Caco-2 (cell line): ENCODE measurements around the gene PRCD. TPM values are rescaled to one million over a fixed set of nuclear protein-coding genes. Genes with fewer than 3 reads are reported as not detected.

Experiments used
- BruUV-seq: library from RNA; stranded (reverse); fragments of 400-500 nt; replicated peaks from 2 replicates; lab custom pipeline; 2021; lab: Mats Ljungman, UMichigan
- CTCF ChIA-PET: fragments of 300-600 bp; sonication (Branson Sonifier 250); formaldehyde crosslinking; loops from one replicate; lab custom pipeline; 2022; ENCODE audit warnings: antibody characterized with exemption; lab: Charles Lee
- POLR2A ChIA-PET: fragments of 300-600 bp; sonication (Branson Sonifier 250); formaldehyde crosslinking; loops from one replicate; lab custom pipeline; 2022; ENCODE audit warnings: antibody characterized with exemption; lab: Charles Lee
- DNase-seq, 2 experiments: peaks; one replicate each; pipeline versions ENCODE4 v3.0.0 to v3.0.0-alpha.2; 2020 to 2022
- H3K27me3 ChIP-seq: replicated peaks from 2 replicates; pipeline ENCODE4 v1.6.0; 2011; ENCODE audit warnings: low read length; ENCODE audit not compliant: control insufficient read depth, insufficient read depth
- H3K36me3 ChIP-seq: 2 replicates; pipeline ENCODE4 v1.5.1; 2011; ENCODE audit warnings: low read length; ENCODE audit not compliant: control insufficient read depth, insufficient read depth
- H3K4me1 ChIP-seq: fragments of 250-450 bp; sonication (Bioruptor Pico); 2 replicates; pipeline ENCODE4 v1.5.1; 2020; ENCODE audit warnings: mild to moderate bottlenecking
- H3K4me3 ChIP-seq: 2 replicates; pipeline ENCODE4 v1.5.1; 2011; ENCODE audit warnings: low read depth, mild to moderate bottlenecking, control low read depth, low read length
- H3K9me3 ChIP-seq: fragments of 250-450 bp; sonication (Bioruptor Pico); 2 replicates; pipeline ENCODE4 v1.5.1; 2020; ENCODE audit warnings: mild to moderate bottlenecking, moderate library complexity
- H3K27ac Mint-ChIP-seq: one replicate; pipeline ENCODE4 v1.8.0; 2022; ENCODE audit warnings: mixed read lengths; ENCODE audit not compliant: unreplicated experiment
- H3K27me3 Mint-ChIP-seq: one replicate; pipeline ENCODE4 v1.8.0; 2022; ENCODE audit warnings: mixed read lengths; ENCODE audit not compliant: insufficient read depth, unreplicated experiment
- H3K36me3 Mint-ChIP-seq: one replicate; pipeline ENCODE4 v1.8.0; 2022; ENCODE audit warnings: mild to moderate bottlenecking, mixed read lengths; ENCODE audit not compliant: insufficient read depth, unreplicated experiment
- H3K4me1 Mint-ChIP-seq: one replicate; pipeline ENCODE4 v1.8.0; 2022; ENCODE audit warnings: low read depth, mixed read lengths; ENCODE audit not compliant: unreplicated experiment
- H3K4me3 Mint-ChIP-seq: one replicate; pipeline ENCODE4 v1.8.0; 2022; ENCODE audit warnings: mild to moderate bottlenecking, moderate library complexity, mixed read lengths; ENCODE audit not compliant: unreplicated experiment
- H3K9me3 Mint-ChIP-seq: one replicate; pipeline ENCODE4 v1.8.0; 2022; ENCODE audit warnings: mixed read lengths; ENCODE audit not compliant: unreplicated experiment
- CTCF ChIP-seq, 2 experiments: fragments of 200-600 bp in 1 of 2; IDR thresholded peaks; 1 replicate in 1 of 2; 2 replicates in 1 of 2; pipeline versions ENCODE4 v1.5.1 to v1.8.0; 2011 to 2022; ENCODE audit warnings: antibody characterized with exemption in 1 of 2, control low read depth in 1 of 2, inconsistent platforms in 1 of 2, low read depth in 1 of 2, low read length in 1 of 2, mild to moderate bottlenecking in 1 of 2, moderate library complexity in 1 of 2; ENCODE audit not compliant: insufficient read depth in 1 of 2, severe bottlenecking in 1 of 2, unreplicated experiment in 1 of 2
- intact Hi-C: fragments of 100-400 bp; cut with micrococcal nuclease; formaldehyde crosslinking; loops from one replicate; pipeline ENCODE4 v1.10.0; 2022; ENCODE audit not compliant: unreplicated experiment
- total RNA-seq: library from RNA; stranded (reverse); gene quantifications from 2 replicates; pipeline ENCODE4 v1.2.3, GENCODE V29; 2022

Gene PRCD
- total RNA-seq, 1 experiment from 2014 or later = not detected

DNA sequence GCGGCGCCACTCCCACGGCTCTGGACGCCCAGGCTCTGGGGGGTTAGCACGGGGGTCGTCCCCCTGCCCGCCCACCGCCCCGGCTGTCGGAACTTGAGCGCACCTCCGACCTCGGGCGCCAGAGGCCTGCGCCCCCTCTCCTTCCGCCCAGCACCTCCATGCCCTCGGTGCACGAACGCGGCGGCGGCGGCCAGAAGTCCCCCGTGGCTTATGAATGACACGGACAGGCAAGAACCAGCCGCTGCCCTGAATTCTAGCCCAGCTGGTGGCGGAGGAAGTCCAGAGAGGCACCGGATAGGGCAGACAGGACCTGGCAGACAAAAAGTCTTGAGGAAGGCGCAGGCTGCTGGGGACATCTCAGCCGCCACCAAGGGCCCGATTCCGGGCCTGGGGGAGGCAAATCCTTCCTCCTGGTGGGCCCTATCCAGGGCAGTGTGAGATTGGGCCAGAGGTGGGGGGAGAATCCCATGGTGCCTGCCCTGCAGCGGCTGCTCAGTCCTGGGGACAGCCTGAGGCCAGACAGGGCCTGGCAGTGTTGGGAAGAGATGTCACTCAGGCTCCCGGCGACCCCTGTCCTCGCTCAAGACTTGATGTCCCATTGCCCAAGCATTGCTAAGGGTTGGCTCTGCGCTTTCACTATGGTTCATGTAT is 1.4 kb upstream of the PRCD start:
- Histone ChIP-seq H3K36me3 (no peaks in the 10 kb centered on the region), H3K4me3 (no peak overlapping the region), H3K27me3 (no peaks in the 10 kb centered on the region), H3K9me3 (no peaks in the 10 kb centered on the region), H3K4me1 (peaks cover 9% of the 10 kb centered on the region)
- intact Hi-C loops = no loop called here
- POLR2A ChIA-PET = no interaction called here
- Mint-ChIP-seq H3K4me3 (no peak overlapping the region), H3K36me3 (peaks cover 5% of the 10 kb centered on the region), H3K9me3 (no peaks in the 10 kb centered on the region), H3K27me3 (no peaks in the 10 kb centered on the region), H3K4me1 (peaks cover 8% of the 10 kb centered on the region), H3K27ac (no peak overlapping the region)
- CTCF ChIA-PET = interaction anchor here (0.6 kb wide), 2 partner anchors 15 to 71 kb away, joined by 3 read pairs; partner anchors contain the start of gene AANAT
- BruUV-seq = no TSS peak
- no peak for TF ChIP-seq CTCF (IDR thresholded peaks at IDR 0.05; ENCODE audit: insufficient read depth in 1 of 2, low read depth in 1 of 2, low read length in 1 of 2, severe bottlenecking in 1 of 2, unreplicated experiment in 1 of 2)
- no peak for DNase-seq

GRCh38 chr17:76538941-76539570 is 788 bp upstream of the PRCD start:
- Mint-ChIP-seq H3K4me3 (no peak overlapping the region), H3K27ac (no peak overlapping the region), H3K36me3 (peaks cover 5% of the 10 kb centered on the region), H3K27me3 (no peaks in the 10 kb centered on the region), H3K4me1 (peaks cover 8% of the 10 kb centered on the region), H3K9me3 (no peaks in the 10 kb centered on the region)
- no peak for DNase-seq
- Histone ChIP-seq H3K4me1 (peaks cover 9% of the 10 kb centered on the region), H3K27me3 (no peaks in the 10 kb centered on the region), H3K4me3 (no peak overlapping the region), H3K9me3 (no peaks in the 10 kb centered on the region), H3K36me3 (no peaks in the 10 kb centered on the region)
- no peak for TF ChIP-seq CTCF (IDR thresholded peaks at IDR 0.05; ENCODE audit: insufficient read depth in 1 of 2, low read depth in 1 of 2, low read length in 1 of 2, severe bottlenecking in 1 of 2, unreplicated experiment in 1 of 2)
- POLR2A ChIA-PET = no interaction called here
- CTCF ChIA-PET = interaction anchor here (2.3 kb wide), 1 partner anchor 18 kb away, joined by 21 read pairs; no protein-coding TSS in a partner anchor
- no TSS peak for BruUV-seq
- intact Hi-C loops = no loop called here

- Histone ChIP-seq H3K27me3 (no peaks in the 10 kb centered on the region), H3K4me3 (peak overlapping the region; percentile 30), H3K4me1 (peaks cover 9% of the 10 kb centered on the region), H3K9me3 (no peaks in the 10 kb centered on the region), H3K36me3 (no peaks in the 10 kb centered on the region)
- BruUV-seq = no TSS peak
- H3K9me3 Mint-ChIP-seq = no peaks in the 10 kb centered on the region
- peak; percentile 14 to 49 for TF ChIP-seq CTCF (IDR thresholded peaks at IDR 0.05; ENCODE audit: insufficient read depth in 1 of 2, low read depth in 1 of 2, low read length in 1 of 2, severe bottlenecking in 1 of 2, unreplicated experiment in 1 of 2)
- H3K4me1 Mint-ChIP-seq = peaks cover 8% of the 10 kb centered on the region
- no peaks in the 10 kb centered on the region for H3K27me3 Mint-ChIP-seq
- peak; percentile 94 to 97 for DNase-seq
- intact Hi-C loops = no loop called here
- CTCF ChIA-PET = interaction anchor here (0.5 to 2.3 kb wide), 10 partner anchors 10 to 894 kb away, joined by 3 to 21 read pairs (median 3); partner anchors contain the start of gene PRPSAP1
- peak overlapping the region; percentile 44 for H3K27ac Mint-ChIP-seq
- peaks cover 5% of the 10 kb centered on the region for H3K36me3 Mint-ChIP-seq
- H3K4me3 Mint-ChIP-seq = peak overlapping the region; percentile 73
- POLR2A ChIA-PET = interaction anchor here (1.5 kb wide), 1 partner anchor 17 kb away, joined by 9 read pairs; no protein-coding TSS in a partner anchor
Observed at GRCh38 chr17:76540381-76541300, 797 bp downstream of the PRCD start.
